ENCODE results near the gene NSG1.

DNA sequence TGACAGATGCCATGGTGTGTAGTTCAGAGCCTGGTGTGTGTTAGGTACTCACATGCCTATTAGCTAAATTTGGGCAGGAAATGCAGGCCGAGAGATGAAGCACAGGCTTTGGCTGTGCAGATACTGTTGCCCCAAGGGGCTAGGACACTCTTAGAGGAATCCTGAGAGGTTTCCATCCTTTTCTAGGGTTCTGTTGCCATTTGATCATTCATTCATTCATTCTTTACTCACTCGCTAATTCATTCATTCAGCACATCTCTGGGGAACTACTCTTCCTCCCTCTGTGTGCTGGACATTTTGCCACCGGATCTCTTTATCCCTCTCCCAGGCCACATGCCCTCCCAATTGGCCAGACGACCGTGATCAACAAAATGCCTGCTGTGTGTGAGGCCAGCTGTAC is 43.9 kb upstream of the NSG1 start:
- TF ChIP-seq, protein P1, sequence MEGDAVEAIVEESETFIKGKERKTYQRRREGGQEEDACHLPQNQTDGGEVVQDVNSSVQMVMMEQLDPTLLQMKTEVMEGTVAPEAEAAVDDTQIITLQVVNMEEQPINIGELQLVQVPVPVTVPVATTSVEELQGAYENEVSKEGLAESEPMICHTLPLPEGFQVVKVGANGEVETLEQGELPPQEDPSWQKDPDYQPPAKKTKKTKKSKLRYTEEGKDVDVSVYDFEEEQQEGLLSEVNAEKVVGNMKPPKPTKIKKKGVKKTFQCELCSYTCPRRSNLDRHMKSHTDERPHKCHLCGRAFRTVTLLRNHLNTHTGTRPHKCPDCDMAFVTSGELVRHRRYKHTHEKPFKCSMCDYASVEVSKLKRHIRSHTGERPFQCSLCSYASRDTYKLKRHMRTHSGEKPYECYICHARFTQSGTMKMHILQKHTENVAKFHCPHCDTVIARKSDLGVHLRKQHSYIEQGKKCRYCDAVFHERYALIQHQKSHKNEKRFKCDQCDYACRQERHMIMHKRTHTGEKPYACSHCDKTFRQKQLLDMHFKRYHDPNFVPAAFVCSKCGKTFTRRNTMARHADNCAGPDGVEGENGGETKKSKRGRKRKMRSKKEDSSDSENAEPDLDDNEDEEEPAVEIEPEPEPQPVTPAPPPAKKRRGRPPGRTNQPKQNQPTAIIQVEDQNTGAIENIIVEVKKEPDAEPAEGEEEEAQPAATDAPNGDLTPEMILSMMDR (IDR thresholded peaks at IDR 0.05) = no peak
- TF ChIP-seq POLR2A (IDR thresholded peaks at IDR 0.05) (no peak), EP300 (IDR thresholded peaks at IDR 0.05) (no peak)
